ENCODE measurements around the gene FIGN. TPM values are rescaled to one million over a fixed set of nuclear protein-coding genes. Genes with fewer than 3 reads are reported as not detected.

Gene FIGN
- total RNA-seq, 3 donors from 2014 or later (not counting 1 experiment from before 2014, with no cell fraction given) = not detected

GRCh38 chr2:163697429-163697828 is 38.4 kb downstream of the FIGN start:
- H3K27ac ChIP-seq (ENCODE audit: low read length) = no peak overlapping the region
- DNase-seq = no peak
- Mint-ChIP-seq H3K4me1 (no peaks in the 10 kb centered on the region), H3K9me3 (peaks cover 14 to 15% of the 10 kb centered on the region in 2 donors), H3K27me3 (ENCODE audit: low read depth in 2 of 2) (no peaks in the 10 kb centered on the region), H3K36me3 (peaks cover 6% of the 10 kb centered on the region), H3K27ac (no peak overlapping the region), H3K4me3 (no peak overlapping the region)
- no peak for ATAC-seq
- TF ChIP-seq CTCF (IDR thresholded peaks at IDR 0.05) = no peak
- H3K27me3 ChIP-seq (ENCODE audit: control insufficient read depth, insufficient read depth, low read length) = no peaks in the 10 kb centered on the region
- H3K9me3 ChIP-seq (ENCODE audit: control insufficient read depth, insufficient read depth, low read length) = no peaks in the 10 kb centered on the region
- 83% methylated on average over 1 of the region's 3 CpGs for WGBS (ENCODE audit: insufficient coverage)
- intact Hi-C loops (cut with micrococcal nuclease) = no loop called here
- no peak overlapping the region for H3K4me3 ChIP-seq (ENCODE audit: low read length)
- no peaks in the 10 kb centered on the region for H3K4me1 ChIP-seq (ENCODE audit: control insufficient read depth, insufficient read depth, low read length)
- no peaks in the 10 kb centered on the region for H3K36me3 ChIP-seq (ENCODE audit: control insufficient read depth, insufficient read depth, low read length)

- Histone ChIP-seq H3K27ac (ENCODE audit: low read length) (no peak overlapping the region), H3K9me3 (ENCODE audit: control insufficient read depth, insufficient read depth, low read length) (no peaks in the 10 kb centered on the region), H3K4me3 (ENCODE audit: low read length) (no peak overlapping the region), H3K27me3 (ENCODE audit: control insufficient read depth, insufficient read depth, low read length) (no peaks in the 10 kb centered on the region), H3K4me1 (ENCODE audit: control insufficient read depth, insufficient read depth, low read length) (no peaks in the 10 kb centered on the region), H3K36me3 (ENCODE audit: control insufficient read depth, insufficient read depth, low read length) (no peaks in the 10 kb centered on the region)
- TF ChIP-seq CTCF (IDR thresholded peaks at IDR 0.05) = no peak
- no peaks in the 10 kb centered on the region for H3K4me1 Mint-ChIP-seq
- H3K36me3 Mint-ChIP-seq = no peaks in the 10 kb centered on the region
- no peak overlapping the region for H3K27ac Mint-ChIP-seq
- 83% methylated on average over 1 of the region's 2 CpGs for WGBS (ENCODE audit: insufficient coverage)
- H3K4me3 Mint-ChIP-seq = no peak overlapping the region
- no peaks in the 10 kb centered on the region for H3K27me3 Mint-ChIP-seq (ENCODE audit: low read depth in 2 of 2)
- intact Hi-C loops (cut with micrococcal nuclease) = no loop called here
- DNase-seq = no peak
- no peak for ATAC-seq
- H3K9me3 Mint-ChIP-seq = peaks cover 6 to 7% of the 10 kb centered on the region in 2 donors
Observed at GRCh38 chr2:163693484-163693883, 42.3 kb downstream of the FIGN start.

- Histone ChIP-seq H3K9me3 (ENCODE audit: control insufficient read depth, insufficient read depth, low read length) (no peaks in the 10 kb centered on the region), H3K36me3 (ENCODE audit: control insufficient read depth, insufficient read depth, low read length) (no peaks in the 10 kb centered on the region), H3K27me3 (ENCODE audit: control insufficient read depth, insufficient read depth, low read length) (no peaks in the 10 kb centered on the region), H3K4me1 (ENCODE audit: control insufficient read depth, insufficient read depth, low read length) (no peaks in the 10 kb centered on the region), H3K4me3 (ENCODE audit: low read length) (no peak overlapping the region), H3K27ac (ENCODE audit: low read length) (no peak overlapping the region)
- intact Hi-C loops (cut with micrococcal nuclease) = no loop called here
- Mint-ChIP-seq H3K4me1 (no peaks in the 10 kb centered on the region), H3K27me3 (ENCODE audit: low read depth in 2 of 2) (no peaks in the 10 kb centered on the region), H3K9me3 (peaks cover 11% of the 10 kb centered on the region in 2 donors), H3K36me3 (no peaks in the 10 kb centered on the region), H3K4me3 (no peak overlapping the region), H3K27ac (no peak overlapping the region)
- TF ChIP-seq CTCF (IDR thresholded peaks at IDR 0.05) = no peak
- WGBS (ENCODE audit: insufficient coverage) = 71% methylated on average over 7 of the region's 7 CpGs
- ATAC-seq (no peak), DNase-seq (no peak)
Observed at GRCh38 chr2:163692611-163693482, 43.0 kb downstream of the FIGN start.

- intact Hi-C loops (cut with micrococcal nuclease) = no loop called here
- Mint-ChIP-seq H3K27ac (no peak overlapping the region), H3K4me1 (no peaks in the 10 kb centered on the region), H3K4me3 (no peak overlapping the region), H3K36me3 (no peaks in the 10 kb centered on the region), H3K27me3 (ENCODE audit: low read depth in 2 of 2) (no peaks in the 10 kb centered on the region), H3K9me3 (peaks cover 11% of the 10 kb centered on the region in 2 donors)
- ATAC-seq = no peak
- TF ChIP-seq CTCF (IDR thresholded peaks at IDR 0.05) = no peak
- Histone ChIP-seq H3K27ac (ENCODE audit: low read length) (no peak overlapping the region), H3K36me3 (ENCODE audit: control insufficient read depth, insufficient read depth, low read length) (no peaks in the 10 kb centered on the region), H3K9me3 (ENCODE audit: control insufficient read depth, insufficient read depth, low read length) (no peaks in the 10 kb centered on the region), H3K4me1 (ENCODE audit: control insufficient read depth, insufficient read depth, low read length) (no peaks in the 10 kb centered on the region), H3K27me3 (ENCODE audit: control insufficient read depth, insufficient read depth, low read length) (no peaks in the 10 kb centered on the region), H3K4me3 (ENCODE audit: low read length) (no peak overlapping the region)
- DNase-seq = no peak
Observed at GRCh38 chr2:163692081-163692480, 43.7 kb downstream of the FIGN start.

Data from natural killer cell (primary cell).